Spleen (tissue), 7 donors: ENCODE measurements around the gene TADA1.

ENCODE experiments used
- CTCF ChIP-seq, 11 experiments: fragments of 200-600 bp in 7 of 11; fragments of 450-650 bp in 4 of 11; sonication (generic) in 4 of 11; IDR thresholded peaks in 8 of 11; conservative IDR thresholded peaks in 3 of 11; 1 replicate in 7 of 11; 2 replicates in 4 of 11; pipeline versions ENCODE4 v1.4.0 to v1.8.0; 2016 to 2021; ENCODE audit warnings: antibody characterized with exemption in 11 of 11, inconsistent platforms in 4 of 11, mild to moderate bottlenecking in 1 of 11
- POLR2AphosphoS5 ChIP-seq, 3 donors: sonication (generic); formaldehyde crosslinking; IDR thresholded peaks; one replicate each; pipeline ENCODE4 v1.5.1; 2017; ENCODE audit warnings: antibody characterized with exemption in 3 of 3
- donor health status: DM: no; HTN: no; CAD: no; lungs with moderate emphysema.
- donor health status: DM: no; HTN: no; CAD: no.
- donor health status: DM: no; HTN: no; CAD: no.

- no peak for TF ChIP-seq CTCF (IDR thresholded peaks at IDR 0.05 in 8 of 11, conservative IDR thresholded peaks at IDR 0.05 in 3 of 11)
- peak in 2 of 3 donors; percentile 42 to 46 for TF ChIP-seq POLR2AphosphoS5 (IDR thresholded peaks at IDR 0.05)
Observed at GRCh38 chr1:166865926-166866325, 10.1 kb downstream of the TADA1 start.
